ENCODE measurements around the gene ADCY5.

ADCY5 gene

DNA sequence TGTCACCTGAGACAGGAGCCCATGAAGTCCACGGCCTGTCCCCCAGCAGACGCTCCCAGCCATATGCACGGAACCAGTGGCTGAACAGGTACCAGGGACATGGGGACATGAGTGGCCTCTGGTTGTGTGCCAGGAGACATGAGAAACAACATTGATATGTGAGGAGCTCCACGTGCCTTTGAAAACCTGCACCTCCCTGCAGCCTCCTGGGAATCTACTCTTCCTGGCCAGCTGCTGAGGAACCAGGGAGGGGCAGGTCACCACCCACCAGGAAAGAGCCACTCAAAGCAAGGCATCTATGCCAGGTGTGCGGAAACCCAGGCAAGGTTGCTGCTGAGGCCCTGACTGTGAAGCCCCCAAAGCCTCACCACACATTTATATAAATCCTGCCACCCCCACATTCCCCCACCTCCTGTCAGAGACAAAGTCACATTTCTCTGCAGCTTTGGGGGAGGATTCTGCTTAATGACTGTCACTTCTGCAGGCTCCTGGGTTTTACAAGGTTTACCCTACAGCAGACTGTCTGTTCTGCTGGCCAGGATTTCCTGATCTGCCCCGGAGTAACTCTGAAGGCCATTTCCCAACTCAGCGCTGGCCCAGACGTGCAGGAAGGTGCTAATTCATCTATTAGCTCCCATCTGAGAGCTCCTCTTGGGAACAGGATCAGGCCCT is 110.8 kb downstream of the ADCY5 start:
- DNase-seq = no peak

GRCh38 chr3:123337226-123337625 is 111.7 kb downstream of the ADCY5 start:
- DNase-seq = no peak

DNA sequence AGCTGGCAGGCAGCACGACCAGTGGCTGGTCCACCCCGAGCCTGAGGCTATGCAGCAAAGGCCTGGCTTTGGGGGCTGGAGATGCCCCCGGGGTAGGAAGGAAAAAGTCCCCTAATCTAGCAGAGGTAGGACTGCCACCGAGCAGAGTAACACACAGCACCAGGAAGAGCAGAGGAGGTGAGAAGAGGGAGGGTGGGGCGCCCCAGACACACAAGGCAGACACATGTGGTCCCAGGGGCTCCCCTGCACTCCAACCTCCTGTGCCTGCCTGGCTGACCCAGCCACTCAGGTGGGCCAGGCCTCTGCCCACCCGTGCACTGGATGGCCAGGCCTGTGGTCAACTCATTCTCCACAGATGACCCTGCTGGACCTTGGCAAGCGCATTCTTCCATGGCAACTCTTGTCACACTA is 112.4 kb downstream of the ADCY5 start:
- no peak for DNase-seq

GRCh38 chr3:123336001-123336400 is 112.9 kb downstream of the ADCY5 start:
- DNase-seq = no peak

DNA sequence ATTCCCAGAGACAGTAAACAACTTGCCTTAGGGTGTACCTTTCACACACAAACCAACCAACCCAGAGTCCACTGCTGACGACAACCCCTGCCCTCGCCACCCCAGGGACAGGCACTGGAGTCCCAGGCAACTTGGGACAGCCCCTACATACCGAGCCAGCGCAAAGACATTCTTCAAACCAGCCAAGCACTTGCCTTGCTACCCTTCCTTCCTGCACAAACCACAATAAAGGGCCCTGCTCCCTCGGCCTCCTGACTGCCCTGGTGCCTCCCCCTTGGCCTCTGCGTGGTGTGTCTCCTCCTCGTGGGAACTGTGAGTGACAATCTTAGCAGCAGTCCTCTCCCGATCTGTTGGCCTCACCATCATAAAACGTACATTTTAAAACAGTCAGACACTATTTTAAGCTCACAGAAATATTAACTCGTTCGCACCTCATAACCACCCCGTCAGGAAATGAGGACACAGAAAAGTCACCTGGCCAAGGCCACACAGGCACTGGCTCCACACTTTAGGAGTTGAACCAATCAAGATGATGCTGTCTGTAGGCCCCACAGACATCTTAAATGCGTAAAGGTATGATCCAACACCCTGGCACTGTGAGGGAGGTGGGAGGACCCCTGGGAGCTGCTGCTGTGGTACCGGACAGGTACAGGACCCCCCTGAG is 113.8 kb downstream of the ADCY5 start:
- DNase-seq = no peak

- DNase-seq = no peak
Observed at GRCh38 chr3:123334056-123334455, 114.8 kb downstream of the ADCY5 start.

DNA sequence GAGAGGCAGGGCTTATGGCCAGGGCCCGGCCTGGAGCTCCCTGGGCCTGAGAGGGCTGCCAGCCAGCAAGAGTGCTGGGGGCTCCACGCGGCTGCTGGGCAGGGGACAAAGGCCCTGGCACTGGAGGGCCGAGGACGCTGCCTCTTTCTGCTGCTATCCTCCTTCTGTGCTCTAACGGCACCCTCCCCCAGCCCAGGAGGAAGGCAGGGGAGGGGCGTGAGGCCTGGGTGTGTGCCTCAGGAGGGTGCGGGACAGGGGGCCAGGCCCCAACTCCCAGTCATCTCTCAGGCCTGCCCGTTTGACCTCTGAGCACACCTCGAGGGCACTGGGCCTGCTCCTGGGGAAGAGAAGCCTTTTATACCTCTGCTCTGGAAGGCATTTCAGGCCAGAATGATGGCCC is 115.5 kb downstream of the ADCY5 start:
- no peak for DNase-seq

DNA sequence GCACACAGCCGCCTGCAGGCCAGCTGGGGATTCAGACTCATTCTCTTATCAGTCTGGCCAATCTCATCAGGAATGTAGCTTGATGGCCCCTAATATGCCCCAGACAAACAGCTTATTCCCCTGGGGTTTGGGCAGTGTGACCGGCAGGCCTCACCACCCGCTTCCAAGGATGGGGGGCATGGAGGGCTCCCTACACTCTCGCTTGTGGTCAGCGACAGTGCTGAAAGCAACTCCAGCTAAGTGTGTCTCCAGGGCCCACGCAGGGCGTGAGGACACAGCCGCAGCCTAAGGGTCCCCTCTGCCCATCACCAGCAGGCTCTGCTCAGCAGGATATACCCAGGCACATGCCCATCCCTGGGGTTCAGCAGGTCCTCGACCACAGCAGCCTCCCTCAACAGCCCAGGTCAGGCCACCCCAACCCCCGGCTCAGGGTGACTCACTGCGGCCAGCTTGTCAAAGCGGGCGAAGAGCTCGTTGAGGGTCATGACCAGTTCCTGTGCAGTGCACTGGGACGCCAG is 116.7 kb downstream of the ADCY5 start:
- DNase-seq = no peak

GRCh38 chr3:123331651-123332050 is 117.2 kb downstream of the ADCY5 start:
- DNase-seq = no peak

- DNase-seq = no peak
Observed at GRCh38 chr3:123331006-123331405, 117.9 kb downstream of the ADCY5 start.

DNA sequence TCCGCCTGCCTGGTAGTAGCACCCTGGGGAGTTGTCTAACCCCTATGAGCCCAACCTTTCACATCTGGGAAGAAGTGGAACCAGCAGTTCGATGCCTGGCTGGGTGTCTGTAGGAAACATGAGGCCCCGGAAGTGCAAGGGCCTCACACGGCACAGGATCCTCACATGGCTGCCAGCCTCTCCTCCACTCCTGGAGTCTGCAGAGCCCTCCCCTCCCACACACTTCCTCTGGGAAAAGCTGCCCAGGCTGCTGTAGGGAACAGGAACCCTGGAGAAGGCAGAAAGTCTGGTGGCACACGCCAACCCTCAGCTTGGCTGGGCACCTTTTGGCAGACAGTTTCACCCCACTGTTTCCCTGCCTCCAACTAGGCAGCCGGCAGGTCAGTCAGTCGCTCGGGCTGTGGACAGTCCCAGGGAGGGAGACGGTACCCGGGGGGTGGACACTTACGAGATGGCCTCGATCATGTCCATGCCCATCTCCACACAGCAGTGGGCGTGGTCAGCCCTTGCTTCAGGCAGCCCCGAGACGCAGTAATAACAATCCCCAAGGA is 118.4 kb downstream of the ADCY5 start:
- no peak for DNase-seq

- DNase-seq = no peak
Observed at GRCh38 chr3:123329636-123330340, 119.1 kb downstream of the ADCY5 start.

GRCh38 chr3:123328851-123329635 is 119.8 kb downstream of the ADCY5 start:
- no peak for DNase-seq

DNA sequence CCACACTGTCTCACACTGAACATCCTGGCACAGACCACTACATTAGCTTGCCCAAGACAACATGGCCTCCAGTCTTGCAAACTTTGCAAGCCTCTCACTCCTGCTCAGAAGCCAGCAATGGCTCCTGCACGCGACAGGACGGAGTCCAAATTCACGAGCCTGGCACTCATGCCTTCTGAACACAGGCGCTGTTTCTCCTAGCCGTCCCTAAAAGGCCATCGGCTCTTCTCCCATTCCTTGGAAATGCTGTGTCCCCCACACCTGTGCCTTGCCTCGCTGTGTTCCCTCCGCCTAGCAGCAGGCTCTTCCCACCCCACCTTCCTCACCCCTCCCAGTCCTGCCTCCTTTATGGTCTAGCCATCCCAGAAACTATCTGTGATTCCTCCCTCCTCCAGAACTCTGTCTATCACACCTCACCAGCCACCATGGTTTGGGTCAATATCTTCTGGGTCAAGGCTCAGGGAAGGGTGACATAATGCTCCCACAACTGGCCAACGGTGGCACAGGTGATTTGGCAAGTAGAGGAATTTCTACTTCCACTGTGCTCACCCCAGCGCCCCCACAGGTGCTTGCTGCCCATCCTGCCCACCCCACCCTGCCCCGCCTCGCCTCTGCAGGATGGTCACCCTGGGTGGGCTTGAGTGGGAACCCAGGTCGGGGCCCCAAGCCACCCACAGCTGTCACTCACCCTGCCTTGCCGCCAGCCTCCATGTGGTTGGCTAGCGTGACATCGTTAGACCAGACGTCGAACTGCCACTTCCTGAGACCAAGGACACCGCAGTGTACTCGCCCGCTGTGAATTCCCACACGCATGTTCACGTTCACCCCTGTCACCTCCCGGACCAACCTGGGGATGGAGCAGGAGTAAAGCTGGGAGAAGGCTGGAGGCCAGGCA is 120.7 kb downstream of the ADCY5 start:
- DNase-seq = no peak

DNA sequence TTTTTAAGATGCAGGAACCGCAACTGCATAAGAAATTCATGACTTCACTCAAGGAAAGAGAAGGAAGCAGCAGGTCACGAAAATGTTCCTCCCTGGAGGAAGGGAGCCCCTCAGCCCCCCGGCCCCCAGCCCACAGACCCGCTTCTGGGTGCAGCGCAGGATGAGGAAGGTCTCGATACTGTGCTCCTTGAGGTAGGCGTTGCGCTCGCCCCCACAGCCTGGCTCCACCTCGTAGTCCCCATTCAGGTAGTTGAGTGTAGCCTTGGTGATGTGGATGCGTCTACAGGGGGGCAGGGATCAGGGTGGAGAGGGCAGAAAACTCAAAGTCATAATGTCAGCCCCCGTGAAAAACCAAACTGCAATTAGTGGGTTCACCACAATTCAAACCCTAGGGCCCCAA is 121.4 kb downstream of the ADCY5 start:
- no peak for DNase-seq

DNA sequence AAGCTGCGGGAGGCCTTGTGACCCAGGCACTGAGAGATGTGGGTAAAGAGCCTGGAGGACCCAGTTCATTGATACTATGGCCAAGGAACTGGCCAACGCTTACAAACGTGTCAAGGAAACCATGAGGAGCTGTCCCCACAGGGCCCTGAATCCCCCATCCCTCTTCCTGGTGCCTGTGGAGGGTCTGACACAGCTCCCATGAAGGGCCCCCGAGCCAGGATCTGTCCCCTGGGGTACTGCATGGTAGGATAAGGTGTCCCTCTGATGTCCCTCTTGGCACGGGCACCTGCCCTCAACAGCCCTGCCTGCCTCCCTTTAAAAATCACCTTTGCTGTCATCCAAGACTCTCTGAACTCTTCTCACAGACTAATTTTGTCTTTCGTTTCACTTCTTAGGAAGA is 122.4 kb downstream of the ADCY5 start:
- no peak for DNase-seq

DNA sequence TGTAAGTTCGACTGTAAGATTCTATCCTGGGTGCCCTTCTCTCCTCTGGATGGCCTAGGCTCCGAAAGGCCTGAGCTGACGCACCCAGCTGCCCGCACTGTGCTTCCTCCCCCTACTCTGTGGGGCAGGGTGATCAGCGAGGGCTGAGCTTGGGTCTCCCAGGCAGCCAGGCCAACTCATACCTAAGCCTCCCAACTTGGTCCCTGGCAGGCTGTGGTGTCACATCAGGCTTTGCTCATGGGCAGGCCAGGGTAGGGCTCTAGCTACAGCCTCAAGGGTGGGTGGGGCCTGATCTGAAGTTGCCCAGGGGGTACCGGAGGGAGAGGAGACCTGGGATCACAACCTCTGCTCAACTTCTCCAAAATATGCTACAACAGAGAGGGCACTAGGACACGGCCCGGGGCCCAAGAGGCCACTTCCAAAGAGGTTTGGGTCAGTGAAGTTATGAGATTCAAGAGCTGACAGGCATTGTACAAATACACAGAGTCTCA is 123.1 kb downstream of the ADCY5 start:
- no peak for DNase-seq

DNA sequence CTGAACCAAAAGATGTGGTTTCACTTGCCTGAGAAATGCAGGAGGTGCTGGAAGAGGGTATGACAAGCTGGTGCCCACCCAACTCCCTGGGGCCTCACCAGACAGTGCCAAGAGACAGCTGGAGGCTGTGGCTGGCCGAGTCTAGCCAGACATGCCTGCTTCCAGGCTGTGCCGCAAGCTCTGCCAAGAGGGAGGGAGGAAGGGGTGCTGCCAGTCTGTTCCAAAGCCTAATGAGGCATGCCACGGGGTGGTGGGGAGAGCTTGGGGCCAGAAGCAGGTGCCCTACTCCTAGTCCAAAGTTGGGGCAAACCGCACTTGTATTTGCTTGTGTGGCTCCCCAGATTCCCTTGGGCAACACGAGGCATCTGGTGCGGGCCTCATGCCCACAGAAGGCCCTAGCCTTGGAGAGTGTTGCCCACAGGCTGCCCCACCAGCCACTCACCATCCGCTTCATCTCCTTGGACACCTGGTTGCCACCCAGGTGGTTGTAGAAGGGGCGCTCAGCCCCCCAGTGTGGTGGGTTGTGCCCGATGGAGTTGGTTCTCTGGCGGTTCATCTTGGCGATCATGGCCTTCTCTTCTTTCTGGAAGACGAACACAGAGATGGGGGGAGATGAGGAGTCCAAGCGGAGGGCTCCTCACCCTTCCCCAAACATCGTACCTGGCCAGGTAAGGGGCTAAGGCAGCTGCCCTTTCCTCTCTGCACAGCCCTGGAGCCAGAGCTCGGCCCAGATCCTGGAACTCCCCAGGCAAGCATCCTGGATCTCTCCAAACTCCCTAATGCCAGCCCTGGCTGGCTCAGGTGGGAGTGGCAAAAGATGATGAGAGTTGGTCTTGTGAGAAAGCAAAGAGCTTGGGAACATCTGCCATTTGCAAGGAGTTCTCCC is 123.8 kb downstream of the ADCY5 start:
- no peak for DNase-seq

GRCh38 chr3:123323781-123324180 is 125.1 kb downstream of the ADCY5 start:
- DNase-seq = no peak

- DNase-seq = no peak
Observed at GRCh38 chr3:123322866-123323265, 126.0 kb downstream of the ADCY5 start.

DNA sequence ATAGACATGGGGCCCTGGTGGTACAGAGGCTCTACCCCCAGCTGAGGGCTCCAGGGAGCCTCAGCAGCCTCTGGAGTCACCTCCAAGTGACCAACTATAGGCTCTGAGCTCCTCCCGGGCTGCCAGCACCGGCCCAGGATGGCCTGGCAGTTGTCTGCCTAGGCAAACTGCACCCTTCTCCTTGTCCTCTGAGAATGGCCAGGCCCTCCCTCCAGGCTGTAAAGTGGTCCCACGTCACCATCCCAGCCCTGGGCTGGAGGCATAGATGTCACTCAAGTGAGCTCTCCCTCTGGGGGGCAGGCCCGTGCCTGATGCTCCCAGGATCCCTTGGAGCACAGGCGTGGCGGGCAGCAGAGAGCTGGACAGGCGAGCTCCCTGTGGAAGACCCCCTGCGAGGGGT is 127.1 kb downstream of the ADCY5 start:
- DNase-seq = no peak

Measured in SHP77 treated with DMSO at 0.1 percent for 48 hours (cell line).